Caki2 (cell line): ENCODE data around the gene TMEM214. TPM values are rescaled to one million over a fixed set of nuclear protein-coding genes. Genes with fewer than 3 reads are reported as not detected.

Experiments
- DNase-seq: peaks from one replicate; pipeline ENCODE4 v3.0.0-alpha.2; 2015; ENCODE audit warnings: low read depth
- in situ Hi-C: cut with HindIII; loops from 2 replicates; pipeline ENCODE4 v1.10.0; 2016; ENCODE audit warnings: low sequenced_read_pairs, low pct_unique_long_range_greater_than_20kb, mixed read lengths
- total RNA-seq: library from RNA; depleted of rRNA; stranded (reverse); fragments of >200 nt; shearing (Covaris generic); gene quantifications from 2 replicates; pipeline ENCODE4 v1.2.3, GENCODE V29; 2014; ENCODE audit warnings: low replicate concordance

Gene TMEM214
- total RNA-seq, 1 experiment from 2014 or later = 104 TPM

DNA sequence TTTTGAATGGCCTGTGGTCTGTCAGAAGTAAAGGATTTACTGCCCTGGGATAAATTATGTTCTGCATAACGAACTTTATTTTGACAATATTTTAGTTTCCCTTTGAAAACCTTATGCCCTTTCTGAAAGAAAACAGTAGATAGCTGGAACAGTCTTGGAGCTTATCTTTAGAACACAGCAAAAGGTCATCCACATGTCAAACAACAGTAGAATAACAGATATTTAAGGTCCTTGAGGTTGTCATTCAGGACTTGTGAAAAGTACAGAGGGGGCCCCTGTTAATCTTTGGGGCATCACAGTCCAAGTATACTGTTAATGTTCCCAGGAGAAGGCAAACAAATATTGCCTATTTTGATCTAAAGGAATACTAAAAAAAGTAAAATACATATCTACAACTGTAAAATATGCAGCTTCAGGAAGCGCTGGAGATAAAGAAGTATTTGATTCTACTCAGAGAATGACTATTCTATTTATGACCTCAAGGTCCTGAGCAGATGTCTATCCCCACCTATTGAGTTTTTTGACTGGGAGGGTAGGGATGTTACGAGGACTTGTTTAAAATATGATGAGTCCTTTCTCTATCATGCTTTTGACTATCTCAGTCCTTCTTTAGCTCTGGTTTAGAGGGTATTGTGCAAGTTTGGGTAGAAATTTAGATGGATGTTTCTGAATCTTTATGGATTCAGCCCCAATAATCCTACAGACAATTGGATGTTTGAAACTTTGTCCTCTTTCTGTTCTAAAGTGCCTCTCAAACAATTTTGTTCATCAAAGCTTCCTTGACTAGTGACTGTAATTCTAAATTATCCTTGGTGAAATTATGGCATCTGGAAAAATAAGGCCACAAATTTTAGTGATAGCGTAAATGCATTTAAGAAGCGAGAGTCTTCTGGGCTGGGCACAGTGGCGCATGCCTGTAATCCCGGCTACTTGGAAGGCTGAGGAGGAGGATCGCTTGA is 25.1 kb upstream of the TMEM214 start:
- in situ Hi-C loops = no loop called here
- no peak for DNase-seq

DNA sequence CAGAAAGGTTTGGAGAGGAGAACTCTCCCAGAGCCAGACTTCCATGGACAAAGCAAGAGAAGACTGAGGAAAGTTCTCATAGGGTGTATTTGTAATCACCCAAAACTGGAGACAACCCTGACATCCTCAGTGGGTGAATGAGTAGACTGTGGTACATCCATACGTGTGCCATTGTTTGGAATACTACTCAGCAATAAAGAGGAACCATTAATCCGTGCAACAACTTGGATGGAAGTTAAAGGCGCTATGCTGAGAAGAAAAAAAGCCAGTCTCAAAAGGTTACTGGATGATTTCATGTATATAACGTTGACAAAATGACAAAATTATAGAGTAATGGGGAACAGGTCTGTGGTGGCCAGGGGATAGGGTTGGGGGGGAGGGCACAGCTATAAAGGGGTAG is 24.1 kb upstream of the TMEM214 start:
- no peak for DNase-seq
- in situ Hi-C loops = no loop called here

DNA sequence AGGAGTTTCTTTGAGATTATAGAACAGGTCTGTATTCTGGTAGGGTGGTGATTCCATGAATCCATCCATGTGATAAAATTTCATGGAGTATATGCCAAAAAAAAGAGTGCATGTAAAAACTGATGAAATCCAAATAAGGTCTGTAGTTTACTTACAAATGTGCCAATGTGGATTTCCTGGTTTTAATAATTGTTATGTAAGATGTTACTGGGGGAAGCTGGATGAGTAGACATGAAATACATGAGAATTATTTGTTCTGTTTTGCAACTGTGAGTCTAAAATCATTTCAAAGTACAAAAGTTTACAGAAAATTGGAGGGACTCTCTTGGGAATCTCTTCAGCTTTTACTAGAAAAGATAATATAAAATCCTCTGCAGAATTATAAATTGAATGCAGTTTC is 23.7 kb upstream of the TMEM214 start:
- in situ Hi-C loops = no loop called here
- DNase-seq = no peak

DNA sequence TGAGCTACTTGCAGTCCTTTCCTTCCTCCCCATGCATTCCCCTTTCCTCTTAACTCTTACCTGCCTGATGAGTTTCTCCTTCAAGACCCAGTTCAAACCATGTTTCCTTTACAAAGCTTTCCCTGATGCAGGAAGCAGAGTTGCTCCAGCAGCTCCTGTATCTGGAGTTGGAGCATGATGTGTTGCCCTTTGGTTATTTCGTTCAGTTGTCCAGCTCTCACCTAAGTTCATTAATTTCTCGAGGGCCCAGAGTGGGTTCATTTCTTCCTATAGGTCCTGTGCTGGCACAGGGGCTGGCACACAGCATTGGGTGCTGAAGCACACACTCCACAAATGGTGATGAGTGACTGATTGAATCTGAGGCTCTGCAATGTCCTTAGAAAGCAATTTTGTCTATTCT is 23.0 kb upstream of the TMEM214 start:
- DNase-seq = no peak
- in situ Hi-C loops = no loop called here

DNA sequence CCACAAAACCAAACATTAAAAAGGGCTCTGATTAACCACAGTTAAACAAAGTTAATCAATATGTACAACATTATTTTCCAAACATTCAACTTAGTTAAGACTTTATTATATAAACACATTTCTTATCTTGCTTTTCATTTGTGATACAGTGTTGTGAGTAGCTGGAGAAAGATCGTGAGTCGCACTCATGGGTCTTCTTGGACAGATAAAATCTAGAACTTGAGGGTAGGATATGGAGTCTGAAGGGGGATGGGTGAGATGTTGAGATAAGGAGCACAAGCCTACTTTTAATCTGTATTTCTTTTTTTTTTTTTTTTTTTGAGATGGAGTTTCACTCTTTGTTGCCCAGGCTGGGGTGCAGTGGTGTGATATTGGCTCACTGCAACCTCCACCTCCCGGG is 22.6 kb upstream of the TMEM214 start:
- in situ Hi-C loops = no loop called here
- peak; percentile 55 for DNase-seq

DNA sequence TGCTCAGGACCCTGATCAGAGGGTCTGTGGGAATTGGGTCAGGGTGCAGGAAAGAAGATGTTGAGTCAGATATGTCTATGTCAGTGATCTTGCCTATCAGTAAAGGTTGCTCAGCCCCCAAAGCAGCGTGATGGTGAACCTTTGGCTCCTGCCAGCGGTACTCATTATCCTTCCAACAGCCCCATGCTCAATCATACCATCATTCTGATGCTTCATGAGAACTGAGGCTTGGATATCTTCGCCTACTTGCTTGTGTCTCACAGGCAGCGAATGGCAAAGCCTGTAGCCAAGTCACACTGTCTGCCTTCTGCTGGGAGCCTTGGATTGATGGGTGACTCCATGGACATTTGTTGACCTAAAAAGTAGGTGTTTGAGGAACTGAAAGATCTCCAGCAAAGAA is 19.0 kb upstream of the TMEM214 start:
- no peak for DNase-seq
- in situ Hi-C loops = no loop called here

DNA sequence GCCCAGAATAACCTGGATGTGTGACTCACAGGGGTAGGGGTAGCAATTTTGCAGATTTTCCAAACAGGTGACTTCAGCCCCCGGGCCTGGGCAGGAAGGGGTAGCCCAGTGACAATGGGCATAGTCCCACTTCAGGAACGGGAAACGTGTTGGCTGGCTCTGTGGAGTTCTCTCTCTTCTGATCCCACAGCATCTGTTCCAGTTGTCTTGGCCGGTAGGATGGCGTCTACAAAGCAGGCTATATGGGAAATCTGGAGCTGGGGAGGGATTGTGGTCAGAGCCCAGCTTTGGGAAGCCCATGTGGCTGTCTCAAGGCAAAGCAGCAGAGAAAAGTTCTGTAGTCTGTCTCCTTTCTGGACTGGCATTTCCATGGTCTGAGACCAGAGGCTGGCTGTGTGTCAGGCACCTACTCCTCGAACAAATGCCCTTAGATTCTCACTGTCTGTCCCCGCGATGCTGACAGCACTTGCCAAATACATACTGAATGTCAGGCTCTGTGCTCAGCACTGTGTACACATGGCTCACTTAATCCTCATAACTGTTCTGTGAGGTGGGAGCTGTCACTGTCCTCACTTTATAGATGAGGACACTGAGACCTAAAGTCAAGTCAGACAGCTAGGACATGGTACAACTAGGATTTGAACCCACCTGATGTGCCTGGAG is 17.9 kb upstream of the TMEM214 start:
- in situ Hi-C loops = no loop called here
- DNase-seq = no peak

DNA sequence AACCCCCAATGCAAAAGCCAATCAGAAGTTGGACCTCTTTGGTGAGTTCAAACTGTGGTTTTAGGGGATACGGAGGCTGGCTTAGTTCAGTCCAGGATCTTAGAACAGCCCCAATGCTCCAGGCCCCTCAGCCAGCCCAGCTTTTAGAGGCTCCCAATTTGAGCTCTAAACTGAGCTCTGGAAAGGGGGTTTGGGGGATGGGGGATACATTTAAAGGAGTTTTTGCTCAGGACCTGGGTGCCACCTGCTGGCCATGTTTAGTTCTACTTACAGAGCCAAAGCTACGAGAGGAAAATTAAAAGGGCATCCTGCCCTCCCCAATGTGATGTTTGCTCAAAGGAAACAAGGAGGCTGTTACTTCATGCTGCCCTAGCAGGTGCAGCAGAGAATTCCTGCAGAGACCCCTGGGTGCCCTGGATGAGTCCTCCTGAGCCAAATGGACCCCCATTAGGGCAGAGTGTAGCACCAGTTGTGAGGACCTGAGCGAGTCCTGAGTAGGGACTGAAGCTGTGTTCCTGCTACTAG is 15.9 kb upstream of the TMEM214 start:
- in situ Hi-C loops = no loop called here

DNA sequence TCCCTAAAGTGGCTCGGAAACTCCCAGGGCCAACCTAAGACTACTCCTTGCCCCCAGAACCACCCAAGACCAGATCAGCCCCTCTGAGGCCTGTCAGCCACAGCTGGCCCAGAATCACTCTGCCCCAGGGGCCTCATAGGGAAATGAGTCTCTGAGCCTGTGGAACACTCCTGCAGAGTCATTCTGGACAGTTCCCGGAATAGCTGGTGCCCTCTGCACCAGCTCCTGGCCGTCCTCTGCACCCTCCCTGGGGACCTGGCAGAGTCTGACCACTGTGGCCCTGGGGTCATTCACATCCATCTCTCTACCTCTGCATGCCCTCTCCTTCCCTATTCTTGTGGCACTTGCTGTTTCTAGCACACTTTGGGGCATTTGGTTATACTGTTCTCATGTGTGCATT is 14.6 kb upstream of the TMEM214 start:
- no peak for DNase-seq
- in situ Hi-C loops = no loop called here

More for the DNA sequence above, 15.9 kb upstream of the TMEM214 start:
- DNase-seq = peak; percentile 74

DNA sequence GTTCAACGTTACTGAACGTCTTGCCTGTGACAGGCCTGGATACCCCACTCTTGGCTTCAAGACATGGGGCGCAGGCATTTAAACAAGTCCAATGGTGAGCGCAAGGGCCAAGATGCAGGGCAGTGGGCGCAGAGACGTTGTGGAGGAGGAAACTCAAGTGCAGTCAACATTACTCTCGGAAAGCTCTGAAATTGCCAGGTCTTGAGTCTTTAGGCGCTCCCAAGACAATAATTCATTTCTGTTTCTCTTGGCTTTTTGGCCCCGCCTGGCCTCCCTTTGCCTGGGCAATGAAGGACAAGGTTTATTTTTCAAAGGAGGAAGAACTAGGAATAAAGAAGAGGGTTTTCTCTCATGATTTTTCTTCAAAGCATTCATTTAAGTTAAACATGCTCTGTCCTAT is 13.3 kb upstream of the TMEM214 start:
- in situ Hi-C loops = no loop called here
- no peak for DNase-seq

DNA sequence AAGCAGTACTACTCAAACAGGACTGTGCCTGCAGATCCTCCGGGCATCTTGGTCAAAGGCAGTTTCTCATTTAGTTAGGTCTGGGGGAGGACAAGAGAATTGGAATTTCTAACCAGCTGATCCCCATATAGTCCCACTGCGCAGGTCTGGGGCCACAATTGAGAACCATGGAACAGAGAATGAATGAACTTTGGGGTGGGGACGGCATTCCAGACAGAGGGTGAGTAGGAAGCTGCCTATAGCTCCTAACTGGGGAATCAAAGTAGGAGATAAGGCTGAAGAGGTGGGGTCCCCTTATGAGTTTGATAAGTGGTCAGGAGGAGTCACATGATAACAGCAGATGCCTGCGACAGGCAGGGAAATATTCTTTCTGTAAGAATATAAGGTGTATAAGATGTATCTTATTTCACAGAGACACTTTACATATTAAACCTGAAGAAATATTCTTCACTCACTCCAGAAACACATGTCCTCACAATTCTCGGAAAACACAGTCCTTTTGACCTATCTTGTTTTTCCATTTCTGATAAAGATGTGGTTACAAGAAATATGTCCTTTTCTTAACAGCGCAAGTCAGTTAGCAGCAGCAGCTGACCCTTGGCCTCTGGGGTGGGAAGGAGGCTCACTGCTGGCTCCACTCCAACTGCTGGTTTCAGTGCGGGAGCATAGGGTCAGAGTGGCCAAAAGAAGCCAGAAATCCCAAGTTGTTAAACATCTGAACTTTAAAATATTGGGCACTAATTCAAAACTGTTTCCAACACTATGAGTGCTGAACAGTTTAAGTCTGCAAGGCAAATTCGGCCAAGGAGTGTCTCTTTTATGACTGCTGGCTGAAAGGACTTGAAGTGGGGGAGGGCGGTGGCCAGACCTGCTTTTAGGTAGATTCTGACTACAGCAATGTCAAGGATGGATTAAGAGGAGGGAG is 12.6 kb upstream of the TMEM214 start:
- in situ Hi-C loops = no loop called here
- DNase-seq = peak; percentile 66

DNA sequence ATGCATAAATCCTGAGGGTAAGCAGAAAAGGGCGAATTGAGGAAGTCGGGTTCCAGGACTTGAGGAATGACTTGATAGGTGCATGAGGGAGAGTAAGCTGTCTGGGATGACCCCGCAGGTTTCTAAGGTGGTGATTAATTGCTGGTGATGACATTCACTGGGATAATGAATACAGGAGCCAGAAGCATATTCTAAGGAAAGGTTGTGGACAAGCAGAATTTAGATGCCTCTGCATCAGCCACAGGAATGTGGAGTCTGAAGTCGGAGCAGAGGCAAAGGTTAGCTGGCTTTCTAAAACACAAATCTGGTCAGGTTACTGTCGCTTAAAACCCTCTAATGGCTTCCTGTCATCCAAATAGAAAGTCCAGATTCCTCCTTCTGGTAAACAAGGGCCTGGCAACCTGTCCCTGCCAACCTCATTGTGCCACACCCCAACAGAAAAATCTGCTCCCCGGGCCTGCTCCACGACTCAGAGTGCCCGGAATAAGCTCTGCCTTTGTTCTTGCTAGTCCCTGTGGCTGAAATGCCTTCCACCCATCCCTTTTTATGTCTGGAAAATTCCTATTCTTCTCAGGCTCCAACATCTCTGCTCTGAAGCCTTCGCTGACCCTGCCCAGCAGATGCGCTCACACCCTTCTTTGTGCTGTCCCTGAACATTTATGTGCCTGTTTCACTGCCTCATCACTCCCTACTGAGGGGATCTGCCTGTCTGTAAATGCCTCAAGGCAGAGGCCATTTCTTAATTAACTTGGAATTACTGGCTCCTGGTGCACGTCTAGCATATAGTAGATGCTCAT is 11.3 kb upstream of the TMEM214 start:
- in situ Hi-C loops = no loop called here
- peak; percentile 89 for DNase-seq

DNA sequence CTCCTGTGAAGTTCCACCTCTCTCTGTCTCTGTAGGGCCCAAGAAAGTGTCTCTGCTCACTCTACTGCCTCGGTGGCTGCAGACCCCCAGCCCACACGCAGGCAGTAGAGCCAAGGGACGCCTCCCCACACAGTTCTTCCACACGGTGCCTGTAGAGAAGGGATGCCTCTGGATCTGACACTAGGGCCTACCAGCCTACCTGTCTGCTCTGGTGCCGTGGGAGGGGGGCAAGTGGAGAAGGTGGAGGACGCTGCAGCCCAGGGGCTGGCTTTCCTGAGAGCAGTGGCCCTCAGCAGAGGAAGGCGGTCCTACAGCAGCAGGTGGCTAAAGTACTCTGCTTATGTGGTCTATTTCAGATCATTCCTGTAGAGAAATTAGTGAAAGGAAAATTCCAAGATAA is 9.0 kb upstream of the TMEM214 start:
- DNase-seq = no peak
- in situ Hi-C loops = no loop called here

DNA sequence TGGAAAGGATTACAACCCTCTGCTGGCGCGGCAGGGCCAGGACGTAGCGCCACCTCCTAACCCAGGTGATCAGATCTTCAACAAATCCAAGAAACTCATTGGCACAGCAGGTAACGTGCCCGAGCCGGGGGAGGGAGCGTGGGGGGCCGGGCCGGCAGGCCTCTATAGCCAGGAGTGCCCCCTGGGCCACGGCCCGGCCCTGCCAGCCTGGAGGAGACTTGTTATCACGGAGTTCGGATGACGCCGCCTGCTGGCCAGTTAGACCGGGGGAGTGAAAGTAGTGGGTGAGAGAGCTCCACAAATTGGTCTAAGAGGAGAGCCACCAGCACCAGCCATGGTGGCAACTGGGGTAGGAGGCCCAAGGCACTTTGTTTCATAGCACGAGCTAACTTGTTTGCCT is 8.6 kb upstream of the TMEM214 start:
- in situ Hi-C loops = no loop called here
- DNase-seq = no peak

DNA sequence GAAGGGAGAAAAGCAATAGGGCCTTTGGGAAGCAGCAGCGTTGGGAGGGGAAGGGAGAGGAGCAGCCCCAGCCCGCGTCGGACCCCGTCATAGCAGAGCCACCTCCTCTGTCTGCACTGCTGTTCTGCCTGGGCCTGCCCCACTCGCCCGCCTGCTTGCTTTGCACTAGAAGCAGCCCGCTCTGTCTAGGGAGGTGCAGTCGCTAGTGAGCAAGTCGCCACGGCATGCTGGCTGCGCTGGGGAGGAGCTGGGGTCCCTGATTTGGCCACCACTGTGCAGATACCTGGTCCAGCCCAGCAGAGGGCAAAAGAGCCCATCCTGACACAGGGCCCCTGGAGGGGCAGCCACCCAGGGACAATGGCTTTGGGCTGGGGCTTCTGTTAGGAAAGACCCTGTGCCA is 8.0 kb upstream of the TMEM214 start:
- in situ Hi-C loops = no loop called here
- DNase-seq = no peak

DNA sequence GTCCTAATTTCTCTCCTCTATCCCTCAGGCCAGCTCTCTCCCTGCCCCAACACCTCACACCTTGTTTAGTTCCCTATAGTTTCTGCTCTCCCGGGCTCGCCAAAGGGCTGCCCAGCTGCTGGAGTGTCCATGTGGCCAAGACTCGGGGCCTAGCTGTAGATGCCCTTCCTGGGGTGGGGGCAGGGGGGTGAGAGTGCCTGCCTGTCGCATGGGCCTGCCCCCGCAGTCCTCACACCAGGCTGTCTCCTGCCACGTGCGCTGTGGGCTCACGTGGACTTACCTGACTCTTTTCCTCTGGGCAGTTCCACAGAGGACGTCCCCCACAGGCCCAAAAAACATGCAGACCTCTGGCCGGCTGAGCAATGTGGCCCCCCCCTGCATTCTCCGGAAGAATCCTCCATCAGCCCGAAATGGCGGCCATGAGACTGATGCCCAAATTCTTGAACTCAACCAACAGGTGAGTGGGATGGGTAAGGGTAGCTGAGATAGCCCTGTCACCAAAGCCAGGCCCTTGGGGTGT is 7.4 kb upstream of the TMEM214 start:
- no peak for DNase-seq
- in situ Hi-C loops = no loop called here
